H9 (cell line): ENCODE results near the gene CALN1. TPM values are rescaled to one million over a fixed set of nuclear protein-coding genes. Genes with fewer than 3 reads are reported as not detected.

Experiments
- DNase-seq: peaks from one replicate; pipeline ENCODE4 v3.0.0-alpha.2; 2017
- H2AFZ ChIP-seq: one replicate; pipeline ENCODE4 v1.6.1; 2013; ENCODE audit warnings: mild to moderate bottlenecking, low read length, control low read depth, moderate library complexity
- H2AK5ac ChIP-seq: 2 replicates; pipeline ENCODE4 v1.6.1; 2013; ENCODE audit warnings: low read length, control low read depth, mixed read lengths; ENCODE audit not compliant: insufficient read length
- H2BK120ac ChIP-seq: one replicate; pipeline ENCODE4 v1.6.1; 2013; ENCODE audit warnings: low read depth, mild to moderate bottlenecking, low read length, control low read depth, inconsistent platforms; ENCODE audit not compliant: poor library complexity, severe bottlenecking
- H2BK12ac ChIP-seq: 2 replicates; pipeline ENCODE4 v1.6.1; 2013; ENCODE audit warnings: low read length, control low read depth, mixed read lengths, low read depth; ENCODE audit not compliant: insufficient read length
- H2BK15ac ChIP-seq: 2 replicates; pipeline ENCODE4 v1.6.1; 2013; ENCODE audit warnings: low read depth, low read length, control low read depth
- H2BK20ac ChIP-seq: one replicate; pipeline ENCODE4 v1.6.1; 2013; ENCODE audit warnings: low read depth, mild to moderate bottlenecking, low read length, control low read depth, inconsistent platforms; ENCODE audit not compliant: poor library complexity, severe bottlenecking
- H2BK5ac ChIP-seq: 2 replicates; pipeline ENCODE4 v1.6.1; 2013; ENCODE audit warnings: low read length, control low read depth, mixed read lengths; ENCODE audit not compliant: insufficient read length
- H3K14ac ChIP-seq: 2 replicates; pipeline ENCODE4 v1.6.1; 2013; ENCODE audit warnings: low read length, control low read depth; ENCODE audit not compliant: insufficient read depth
- H3K18ac ChIP-seq: 2 replicates; pipeline ENCODE4 v1.6.1; 2013; ENCODE audit warnings: low read depth, mild to moderate bottlenecking, mixed read lengths, low read length, control low read depth; ENCODE audit not compliant: insufficient read length
- H3K23ac ChIP-seq: 2 replicates; pipeline ENCODE4 v1.6.1; 2013; ENCODE audit warnings: low read length, control low read depth, mixed read lengths, low read depth; ENCODE audit not compliant: insufficient read length
- H3K23me2 ChIP-seq: 2 replicates; pipeline ENCODE4 v1.6.1; 2013; ENCODE audit warnings: low read depth, mild to moderate bottlenecking, mixed read lengths, low read length, control low read depth; ENCODE audit not compliant: insufficient read length, poor library complexity, severe bottlenecking
- H3K27ac ChIP-seq: 2 replicates; pipeline ENCODE4 v1.5.1; 2013; ENCODE audit warnings: low read length, control low read depth, mixed read lengths, low read depth; ENCODE audit not compliant: insufficient read length
- H3K27me3 ChIP-seq: 2 replicates; pipeline ENCODE4 v1.6.1; 2013; ENCODE audit warnings: low read length, control low read depth, inconsistent platforms; ENCODE audit not compliant: insufficient read depth
- H3K4ac ChIP-seq: 2 replicates; pipeline ENCODE4 v1.6.1; 2013; ENCODE audit warnings: low read depth, mild to moderate bottlenecking, control low read depth, inconsistent platforms, low read length, moderate library complexity
- H3K4me1 ChIP-seq: 2 replicates; pipeline ENCODE4 v1.6.1; 2013; ENCODE audit warnings: low read length, control low read depth, inconsistent platforms; ENCODE audit not compliant: insufficient read depth
- H3K4me2 ChIP-seq: 2 replicates; pipeline ENCODE4 v1.6.1; 2013; ENCODE audit warnings: low read length, control low read depth, mixed read lengths; ENCODE audit not compliant: insufficient read length, insufficient read depth
- H3K56ac ChIP-seq: 2 replicates; pipeline ENCODE4 v1.6.1; 2013; ENCODE audit warnings: low read depth, mild to moderate bottlenecking, mixed read lengths, low read length, control low read depth; ENCODE audit not compliant: insufficient read length
- H3K79me1 ChIP-seq: 2 replicates; pipeline ENCODE4 v1.6.1; 2013; ENCODE audit warnings: low read depth, mild to moderate bottlenecking, moderate library complexity, low read length, control low read depth, inconsistent platforms; ENCODE audit not compliant: insufficient read depth, poor library complexity, severe bottlenecking
- H3K79me2 ChIP-seq: 2 replicates; pipeline ENCODE4 v1.6.1; 2013; ENCODE audit warnings: low read length, control low read depth, inconsistent platforms; ENCODE audit not compliant: insufficient read depth
- H3K9ac ChIP-seq: 2 replicates; pipeline ENCODE4 v1.6.1; 2013; ENCODE audit warnings: low read length, control low read depth, mixed read lengths; ENCODE audit not compliant: insufficient read length; ENCODE audit errors: extremely low read depth
- H3K9me3 ChIP-seq: one replicate; pipeline ENCODE4 v1.6.1; 2013; ENCODE audit warnings: low read depth, low read length, inconsistent platforms; ENCODE audit not compliant: control insufficient read depth
- H3T11ph ChIP-seq: one replicate; pipeline ENCODE4 v1.6.1; 2013; ENCODE audit warnings: mild to moderate bottlenecking, low read length, control low read depth, inconsistent platforms
- H4K20me1 ChIP-seq: one replicate; pipeline ENCODE4 v1.6.1; 2013; ENCODE audit not compliant: control insufficient read depth, insufficient read length, insufficient read depth
- H4K5ac ChIP-seq: 2 replicates; pipeline ENCODE4 v1.6.1; 2013; ENCODE audit warnings: low read depth, mild to moderate bottlenecking, mixed read lengths, low read length, control low read depth; ENCODE audit not compliant: insufficient read length
- H4K8ac ChIP-seq: replicated peaks from 2 replicates; pipeline ENCODE4 v1.6.1; 2013; ENCODE audit warnings: low read length, control low read depth, mixed read lengths, low read depth; ENCODE audit not compliant: insufficient read length
- H4K91ac ChIP-seq: 2 replicates; pipeline ENCODE4 v1.6.1; 2013; ENCODE audit warnings: low read depth, mild to moderate bottlenecking, moderate library complexity, mixed read lengths, low read length, control low read depth; ENCODE audit not compliant: insufficient read length
- H3K27ac Mint-ChIP-seq, 3 experiments: 2 replicates in 2 of 3; 3 replicates in 1 of 3; pipeline ENCODE4 v1.8.0; 2020 to 2021; ENCODE audit warnings: mixed read lengths in 3 of 3, mild to moderate bottlenecking in 1 of 3, moderate library complexity in 1 of 3
- H3K27me3 Mint-ChIP-seq: 2 replicates; pipeline ENCODE4 v1.8.0; 2021; ENCODE audit warnings: low read depth, mild to moderate bottlenecking, moderate library complexity, mixed read lengths
- H3K36me3 Mint-ChIP-seq, 3 experiments: 2 replicates in 2 of 3; 3 replicates in 1 of 3; pipeline ENCODE4 v1.8.0; 2020 to 2021; ENCODE audit warnings: low read depth in 3 of 3, mixed read lengths in 3 of 3; ENCODE audit not compliant: insufficient read depth in 1 of 3
- H3K4me1 Mint-ChIP-seq, 2 experiments: 2 replicates each; pipeline ENCODE4 v1.8.0; 2020; ENCODE audit warnings: mixed read lengths in 2 of 2
- H3K4me3 Mint-ChIP-seq, 2 experiments: 2 replicates in 1 of 2; 3 replicates in 1 of 2; pipeline ENCODE4 v1.8.0; 2020 to 2021; ENCODE audit warnings: mild to moderate bottlenecking in 2 of 2, mixed read lengths in 2 of 2, moderate library complexity in 1 of 2
- H3K9me3 Mint-ChIP-seq, 2 experiments: 2 replicates in 1 of 2; 3 replicates in 1 of 2; pipeline ENCODE4 v1.8.0; 2020; ENCODE audit warnings: mild to moderate bottlenecking in 2 of 2, mixed read lengths in 2 of 2, moderate library complexity in 1 of 2
- CTCF ChIP-seq: fragments of 200-600 bp; sonication (generic); conservative IDR thresholded peaks from 3 replicates; pipeline ENCODE4 v1.8.0; 2021; ENCODE audit warnings: antibody characterized with exemption, mild to moderate bottlenecking
- WGBS: extraction: QIAGEN DNeasy Blood & Tissue Kit; methylation state at CpG from one replicate; pipeline ENCODE4 v1.1.7; 2013; ENCODE audit warnings: missing lambda C conversion rate, low lambda C conversion rate, mixed read lengths; ENCODE audit not compliant: insufficient read length; ENCODE audit errors: extremely low coverage; 5-methylcytosine and 5-hydroxymethylcytosine counted together
- total RNA-seq: library from RNA; stranded (reverse); gene quantifications from 2 replicates; pipeline ENCODE4 v1.2.1, GENCODE V29; 2021

The CALN1 gene
- total RNA-seq, 1 experiment from 2014 or later = 2.8 TPM

GRCh38 chr7:72057796-72058195 lies 354.3 kb downstream of the CALN1 start:
- H3K4me1 Mint-ChIP-seq = no peaks in the 10 kb centered on the region
- H4K8ac ChIP-seq = no peak overlapping the region
- DNase-seq = no peak
- H3K4me2 ChIP-seq = no peak overlapping the region
- H3K79me2 ChIP-seq = no peaks in the 10 kb centered on the region
- no peak overlapping the region for H3K23ac ChIP-seq
- H3T11ph ChIP-seq = no peak overlapping the region
- H2BK15ac ChIP-seq = no peak overlapping the region
- no peak overlapping the region for H2BK5ac ChIP-seq
- H2BK120ac ChIP-seq = no peak overlapping the region
- no peak overlapping the region for H2AFZ ChIP-seq
- no peak overlapping the region for H3K27ac Mint-ChIP-seq
- WGBS = no CpG with 5 or more reads among the region's 11 CpGs
- no peak overlapping the region for H4K91ac ChIP-seq
- peaks cover 0 to 8% (median 4%) of the 10 kb centered on the region in 3 experiments; a peak in 4 of 7 replicates for H3K36me3 Mint-ChIP-seq
- H3K4me1 ChIP-seq = no peaks in the 10 kb centered on the region
- H4K20me1 ChIP-seq = no peaks in the 10 kb centered on the region
- H3K27ac ChIP-seq = no peak overlapping the region
- H2BK12ac ChIP-seq = no peak overlapping the region
- no peak overlapping the region for H3K4ac ChIP-seq
- H3K27me3 ChIP-seq = no peaks in the 10 kb centered on the region
- no peak overlapping the region for H3K9ac ChIP-seq
- H3K56ac ChIP-seq = no peak overlapping the region
- H3K23me2 ChIP-seq = no peaks in the 10 kb centered on the region
- no peak overlapping the region for H3K4me3 Mint-ChIP-seq
- no peaks in the 10 kb centered on the region for H3K9me3 ChIP-seq
- H3K9me3 Mint-ChIP-seq = peaks cover 0 to 8% of the 10 kb centered on the region in 2 experiments; a peak in 2 of 5 replicates
- no peak for TF ChIP-seq CTCF
- no peaks in the 10 kb centered on the region for H3K27me3 Mint-ChIP-seq
- H4K5ac ChIP-seq = no peak overlapping the region
- H2BK20ac ChIP-seq = no peak overlapping the region
- H3K18ac ChIP-seq = no peak overlapping the region
- no peak overlapping the region for H2AK5ac ChIP-seq
- H3K79me1 ChIP-seq = no peaks in the 10 kb centered on the region
- H3K14ac ChIP-seq = no peak overlapping the region
